GM21447 (cell line): ENCODE data around the gene PSMC1.
"Not testable (repeated sequence)": the region's sequence is repeated elsewhere in the genome, so short reads cannot be mapped to it uniquely, and the experiment has no call there.

ENCODE experiments used
- ATAC-seq: cut with Tn5 transposase; IDR thresholded peaks from one replicate; pipeline ENCODE4 v1.9.1; 2021; ENCODE audit not compliant: unreplicated experiment

PSMC1 gene

DNA sequence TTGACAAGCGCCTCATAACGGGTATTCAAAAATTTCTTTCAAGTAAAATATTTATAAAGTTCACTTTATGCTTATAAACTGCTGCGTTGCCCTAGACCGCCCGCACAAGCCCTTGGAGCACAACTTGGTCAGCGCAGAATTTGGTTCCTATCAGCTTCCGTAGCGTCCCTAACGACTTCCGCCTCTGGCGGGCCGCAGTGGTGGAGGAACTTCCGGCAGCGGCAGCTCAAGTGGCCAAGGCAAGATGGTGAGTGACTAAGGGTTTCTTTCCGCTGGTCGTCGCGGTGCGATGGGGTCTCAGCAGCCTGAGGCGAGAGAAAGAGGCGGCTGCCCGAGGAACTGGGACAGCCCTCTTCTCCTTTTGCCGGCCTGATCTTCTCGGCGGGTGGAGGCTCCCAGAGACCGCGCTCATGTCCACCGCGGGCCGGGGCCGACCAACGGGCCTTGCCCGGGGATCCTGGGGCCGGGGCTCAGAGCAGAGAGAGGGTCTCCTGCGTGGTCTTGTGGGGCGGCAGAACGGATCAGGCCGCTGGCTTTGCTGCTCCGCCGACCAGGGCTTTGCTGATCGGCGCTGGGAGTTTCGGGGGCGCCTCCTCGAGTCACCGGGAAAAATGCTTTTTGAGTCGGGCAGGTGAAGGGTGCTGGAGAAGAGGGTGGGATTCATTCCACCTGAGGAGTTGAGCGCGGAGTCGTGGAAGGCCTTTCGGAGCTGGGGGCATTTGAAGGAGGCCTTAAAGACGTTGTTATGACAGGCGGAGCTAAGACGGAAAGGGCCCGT is at the start of gene PSMC1:
TSS of gene PSMC1 (plus strand) at position 200 of the 778 bp plus-strand sequence. CDS start at position 245, 45 bp downstream.
- peak; percentile 94 for ATAC-seq

DNA sequence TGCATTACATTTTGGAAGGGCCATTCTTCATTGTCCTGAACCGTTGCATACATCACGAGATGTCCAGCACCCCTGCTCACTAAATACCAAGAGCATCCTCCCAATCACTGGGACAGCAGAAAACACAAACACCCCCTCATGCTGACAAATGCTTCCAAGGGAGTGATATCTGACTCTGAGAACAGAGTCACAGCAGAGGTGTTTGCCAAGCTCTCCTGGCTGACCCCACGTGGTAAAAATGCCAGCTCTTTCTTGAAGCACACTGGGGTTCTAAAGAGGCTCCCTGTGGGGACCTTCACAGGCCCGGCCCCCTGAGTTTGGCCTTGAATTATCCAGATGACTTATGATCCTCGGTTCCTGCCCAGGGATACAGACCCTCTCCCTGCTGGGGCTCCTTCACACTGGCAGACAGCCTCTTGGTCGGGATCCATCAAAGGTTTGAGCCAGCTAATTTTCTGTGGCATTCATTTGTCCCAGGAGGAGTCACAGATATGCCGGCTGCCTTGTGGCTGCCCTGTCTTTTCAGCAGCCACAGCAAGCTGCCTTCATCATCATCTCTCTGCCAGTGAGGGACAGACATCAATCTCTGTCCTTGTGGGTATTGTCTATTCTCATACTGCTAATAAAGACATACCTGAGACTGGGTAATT is 43.1 kb upstream of the PSMC1 start:
- ATAC-seq = no peak

DNA sequence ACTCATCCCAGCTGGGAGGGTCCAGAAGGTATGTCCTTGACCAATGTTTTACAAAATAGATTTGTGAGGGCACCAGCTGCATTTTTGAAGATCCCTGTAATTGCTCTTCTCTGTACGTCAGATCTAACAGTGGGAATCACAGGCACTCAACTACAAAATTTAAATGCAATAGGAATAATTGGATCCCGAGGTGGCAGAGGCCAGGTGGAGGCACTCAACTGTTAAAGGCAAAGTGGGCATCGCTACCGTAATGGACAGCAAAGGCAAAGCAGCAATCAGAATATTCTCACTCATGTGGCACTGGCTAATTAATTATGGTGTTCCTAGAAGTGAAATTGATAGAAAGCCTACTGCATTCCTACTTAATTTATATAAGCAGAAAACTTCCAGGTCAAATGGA is 27.9 kb upstream of the PSMC1 start:
- ATAC-seq = no peak

DNA sequence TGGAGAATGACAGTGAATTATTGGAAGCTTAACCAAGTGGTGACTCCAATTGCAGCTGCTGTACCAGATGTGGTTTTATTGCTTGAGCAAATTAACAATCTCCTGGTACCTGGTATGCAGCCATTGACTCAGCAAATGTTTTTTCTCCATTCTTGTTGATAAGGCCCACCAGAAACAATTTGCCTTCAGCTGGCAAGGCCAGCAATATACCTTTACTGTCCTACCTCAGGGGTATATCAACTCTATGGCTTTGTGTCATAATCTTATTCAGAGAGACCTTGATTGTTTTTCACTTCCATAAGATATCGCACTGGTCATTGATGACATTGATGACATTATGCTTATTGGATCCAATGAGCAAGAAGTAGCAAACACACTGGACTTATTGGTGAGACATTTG is 26.4 kb upstream of the PSMC1 start:
- ATAC-seq = not testable (repeated sequence)

DNA sequence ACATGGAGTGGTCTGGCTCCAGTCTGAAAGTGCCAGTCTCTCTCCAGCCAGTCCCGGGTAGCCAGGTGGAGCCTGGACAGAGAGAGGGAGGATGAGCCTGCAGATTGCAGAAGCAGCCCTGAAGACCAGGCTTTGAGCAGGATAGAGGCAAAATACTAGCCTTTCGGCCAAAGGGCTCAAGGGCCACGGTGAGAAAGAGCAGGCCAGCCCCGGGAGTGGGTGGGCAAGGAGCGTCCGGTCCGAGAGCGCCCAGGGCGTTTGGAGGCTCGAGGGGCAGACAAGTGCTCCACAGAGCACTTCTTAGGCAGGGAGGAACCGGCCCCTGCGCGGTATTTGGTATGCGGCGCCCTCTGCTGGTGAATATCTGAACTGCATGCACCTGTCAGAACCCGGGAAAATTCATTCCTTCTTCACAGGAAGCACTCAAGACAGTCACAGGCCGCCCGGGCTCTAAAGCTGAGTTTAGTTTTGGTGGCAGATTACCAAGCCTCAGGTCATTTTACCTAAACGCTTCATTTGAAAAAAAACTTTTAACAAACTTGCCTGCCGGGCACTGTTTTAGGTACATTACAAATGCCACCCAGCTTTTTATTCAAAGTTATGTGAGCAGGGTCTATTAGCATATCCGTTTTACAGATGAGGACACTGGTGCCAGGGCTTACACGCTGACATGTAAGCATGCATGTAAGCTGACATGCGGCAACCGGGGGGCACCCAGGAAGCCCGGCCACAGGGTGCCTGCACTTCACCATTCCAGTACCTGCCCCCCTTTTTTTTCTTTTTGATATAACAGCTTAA is 21.0 kb upstream of the PSMC1 start:
- peak; percentile 77 for ATAC-seq

DNA sequence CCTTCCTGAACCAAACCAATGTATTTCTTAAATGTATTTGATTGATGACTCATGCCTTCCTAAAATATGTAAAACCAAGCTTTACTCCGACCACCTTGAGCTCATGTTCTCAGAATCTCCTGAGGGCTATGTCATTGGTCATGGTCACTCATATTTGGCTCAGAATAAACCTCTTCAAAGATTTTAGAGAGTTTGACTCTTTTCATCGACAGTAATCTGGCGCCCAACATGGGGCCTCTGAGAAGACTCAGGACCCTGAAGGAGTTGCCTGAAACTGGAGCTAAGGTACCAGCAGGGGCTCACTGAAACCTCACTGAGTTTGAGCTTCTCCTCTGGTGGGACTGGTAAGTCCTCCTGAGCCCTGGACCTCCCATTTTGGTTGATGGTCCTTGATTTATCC is 17.2 kb upstream of the PSMC1 start:
- ATAC-seq = no peak

DNA sequence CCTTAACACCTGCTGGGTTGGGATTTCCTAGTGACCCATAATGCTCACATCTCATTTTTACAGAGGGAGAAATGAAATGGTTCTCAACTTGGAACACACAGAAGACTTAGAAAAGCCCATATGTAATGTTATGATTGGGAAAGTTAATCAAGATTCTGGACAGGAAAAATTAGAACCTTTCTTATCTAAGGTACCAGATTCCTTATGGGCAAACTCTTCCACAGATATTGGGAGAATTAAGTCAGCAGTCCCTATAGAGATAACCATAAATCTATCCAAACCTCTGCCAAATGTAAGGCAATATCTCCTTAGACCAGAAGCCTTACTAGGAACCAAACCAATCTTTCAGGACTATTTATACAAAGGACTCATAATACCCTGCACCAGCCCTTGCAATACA is 13.9 kb upstream of the PSMC1 start:
- no peak for ATAC-seq

DNA sequence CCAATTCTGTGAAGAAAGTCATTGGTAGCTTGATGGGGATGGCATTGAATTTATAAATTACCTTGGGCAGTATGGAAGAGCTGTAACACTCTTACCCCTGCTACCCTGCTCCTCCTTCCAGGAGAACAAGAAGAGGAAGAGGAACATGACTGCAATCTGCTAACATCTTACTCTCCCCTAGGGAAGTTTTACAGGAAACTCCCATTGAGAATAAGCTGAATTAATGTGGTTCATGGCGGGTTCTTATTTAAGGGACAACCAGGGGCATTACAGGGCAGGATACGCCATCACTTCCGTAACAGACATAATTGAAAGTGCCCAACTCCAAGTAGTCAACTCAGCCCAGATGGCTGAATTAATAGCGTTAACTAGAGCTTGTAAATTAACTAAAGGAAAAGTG is 9.4 kb upstream of the PSMC1 start:
- no peak for ATAC-seq

DNA sequence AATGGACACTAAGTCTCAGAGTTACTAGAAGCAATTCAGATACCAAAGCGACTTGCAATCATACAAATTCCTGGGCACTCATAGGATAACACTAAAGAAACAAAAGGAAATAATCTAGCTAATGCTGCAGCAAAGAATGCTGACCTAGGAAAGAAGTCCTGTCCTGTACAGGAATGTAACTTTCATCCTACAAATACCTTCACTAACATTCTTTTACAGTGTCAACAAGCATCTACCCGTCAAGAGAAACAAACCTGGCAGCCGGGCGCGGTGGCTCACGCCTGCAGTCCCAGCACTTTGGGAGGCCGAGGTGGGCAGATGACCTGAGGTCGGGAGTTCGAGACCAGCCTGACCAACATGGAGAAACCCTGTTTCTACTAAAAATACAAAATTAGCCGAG is 8.9 kb upstream of the PSMC1 start:
- ATAC-seq = not testable (repeated sequence)

DNA sequence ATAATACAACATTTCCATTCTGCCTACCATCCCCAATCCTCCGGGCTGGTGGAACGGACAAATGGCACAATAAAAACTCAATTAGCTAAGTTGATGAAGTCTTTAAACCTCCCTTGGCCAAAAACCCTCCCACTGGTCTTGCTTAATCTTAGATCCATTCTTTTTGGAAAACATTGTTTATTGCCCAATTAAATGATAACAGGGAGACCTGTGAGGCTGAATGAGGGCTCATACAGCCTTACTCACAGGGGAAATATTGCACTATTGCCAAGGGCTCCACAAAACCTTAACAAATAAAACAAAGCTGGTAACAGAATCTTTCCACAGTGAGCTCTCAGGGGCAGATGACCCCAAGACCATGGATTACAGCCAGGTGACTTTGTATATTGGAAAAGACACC is 7.8 kb upstream of the PSMC1 start:
- no peak for ATAC-seq

DNA sequence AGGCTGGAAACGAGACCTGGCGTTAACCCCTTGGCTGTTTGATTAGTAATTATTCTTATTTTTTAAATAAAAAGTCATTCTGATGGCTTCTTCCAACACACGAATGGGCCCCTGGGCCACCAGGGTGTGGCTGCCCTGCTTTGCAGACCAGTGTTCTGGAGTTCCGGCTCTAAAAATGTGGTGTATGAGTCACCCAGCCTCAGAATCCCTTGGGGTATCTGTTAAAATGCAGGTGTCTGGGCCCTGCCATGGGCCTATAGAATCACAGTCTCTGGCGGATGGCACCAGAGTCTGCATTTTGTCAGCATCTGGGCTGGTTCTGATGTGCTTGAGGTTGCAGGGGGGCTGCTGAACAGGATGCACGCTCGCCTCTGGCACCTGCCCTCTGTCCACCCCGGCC is 2.5 kb upstream of the PSMC1 start:
- ATAC-seq = no peak

DNA sequence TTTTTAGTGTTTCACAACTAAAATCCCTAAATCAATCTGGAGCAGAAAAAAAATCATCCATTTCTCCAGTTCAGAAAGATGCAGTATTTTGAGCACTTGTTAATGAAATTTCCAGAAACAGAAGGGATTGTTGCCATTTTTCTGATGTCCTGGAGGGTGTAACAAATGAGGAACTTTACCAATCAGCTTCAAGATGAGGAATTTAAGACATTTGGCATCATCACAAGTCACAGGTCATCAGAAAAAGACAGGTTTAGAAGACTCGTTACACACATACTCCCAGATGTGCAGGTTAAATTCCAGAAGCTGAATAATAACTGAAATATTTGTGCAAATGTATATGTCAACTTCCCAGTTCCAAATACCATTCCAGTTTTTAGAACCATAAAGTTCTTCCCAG is 482 bp upstream of the PSMC1 start:
- no peak for ATAC-seq

DNA sequence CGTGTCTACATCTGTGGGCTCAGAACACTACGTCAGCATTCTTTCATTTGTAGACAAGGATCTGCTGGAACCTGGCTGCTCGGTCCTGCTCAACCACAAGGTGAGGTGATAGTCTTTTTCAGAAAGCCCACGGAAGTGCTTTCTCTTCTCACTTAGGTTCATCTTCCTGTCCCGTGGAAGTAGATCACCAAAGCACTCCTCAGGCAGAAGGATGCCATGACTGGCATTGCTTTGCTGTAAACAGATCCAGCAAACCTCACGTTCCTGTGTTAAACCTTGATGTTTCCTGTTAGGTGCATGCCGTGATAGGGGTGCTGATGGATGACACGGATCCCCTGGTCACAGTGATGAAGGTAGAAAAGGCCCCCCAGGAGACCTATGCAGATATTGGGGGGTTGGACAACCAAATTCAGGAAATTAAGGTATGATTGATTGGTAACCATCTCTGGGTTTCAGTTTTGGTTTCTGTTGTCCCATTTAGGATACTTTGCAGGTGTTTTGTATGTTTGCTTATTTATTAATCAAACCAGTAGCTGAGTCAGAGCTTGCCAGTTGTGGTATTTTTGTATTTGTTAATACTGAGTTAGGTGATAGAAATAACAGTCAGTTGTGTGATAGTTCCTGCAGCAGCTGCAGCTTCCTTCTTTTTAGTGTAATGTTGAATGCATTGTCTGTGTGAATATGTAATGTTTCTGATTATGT is 7.5 kb downstream of the PSMC1 start:
- ATAC-seq = peak; percentile 86

DNA sequence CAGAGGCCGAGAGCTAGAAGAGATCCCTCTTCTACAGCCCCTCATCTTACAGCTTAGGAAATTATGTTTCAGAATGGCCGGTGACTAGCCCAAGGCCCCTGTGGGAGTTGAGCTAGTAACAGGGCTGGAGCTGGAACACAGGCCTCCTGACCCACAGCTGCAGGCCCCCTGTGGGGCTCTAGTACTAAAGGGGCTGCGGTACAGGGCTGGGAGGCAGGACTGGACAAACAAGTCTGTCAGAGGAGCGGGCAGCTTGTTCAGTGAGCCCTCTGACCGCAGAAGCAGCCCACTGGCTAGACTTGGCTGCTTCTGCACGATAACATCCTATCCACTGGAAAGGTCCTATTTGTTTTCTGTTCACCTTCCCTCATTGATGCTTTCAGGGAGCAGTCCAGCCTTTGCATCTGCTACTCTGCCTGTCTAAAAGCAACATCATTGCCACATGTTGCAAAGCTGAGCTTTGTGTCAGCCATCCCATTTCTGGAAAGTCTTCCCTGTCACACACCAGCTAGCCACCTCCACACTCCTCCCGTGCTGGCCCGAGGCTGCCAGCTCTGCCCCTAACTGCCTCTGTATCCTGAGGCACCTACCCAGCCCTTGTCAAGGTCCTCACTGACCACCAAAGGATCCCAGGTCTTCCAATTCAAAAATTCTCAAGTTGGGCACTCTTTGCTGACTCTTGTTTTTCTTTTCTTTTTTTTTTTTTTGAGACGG is 10.2 kb downstream of the PSMC1 start:
- no peak for ATAC-seq

DNA sequence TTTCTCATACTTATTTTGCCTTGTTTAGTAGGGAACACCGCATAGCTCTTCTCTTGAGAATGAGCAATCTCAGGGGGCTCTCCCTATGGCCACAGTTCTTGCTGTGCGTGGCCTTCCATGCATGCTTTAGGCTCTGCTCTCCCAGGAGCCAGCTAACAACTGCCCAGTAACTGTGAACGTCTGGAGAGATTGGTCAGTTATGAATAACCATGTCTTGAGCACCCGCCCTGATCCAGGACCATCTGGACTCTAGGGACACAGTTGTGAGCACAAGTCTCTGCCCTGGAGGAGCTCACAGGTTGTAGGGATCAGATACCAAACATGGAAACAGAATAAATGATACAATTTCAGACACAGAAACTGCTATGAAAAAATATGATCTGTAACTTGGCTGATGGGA is 12.1 kb downstream of the PSMC1 start:
- no peak for ATAC-seq

DNA sequence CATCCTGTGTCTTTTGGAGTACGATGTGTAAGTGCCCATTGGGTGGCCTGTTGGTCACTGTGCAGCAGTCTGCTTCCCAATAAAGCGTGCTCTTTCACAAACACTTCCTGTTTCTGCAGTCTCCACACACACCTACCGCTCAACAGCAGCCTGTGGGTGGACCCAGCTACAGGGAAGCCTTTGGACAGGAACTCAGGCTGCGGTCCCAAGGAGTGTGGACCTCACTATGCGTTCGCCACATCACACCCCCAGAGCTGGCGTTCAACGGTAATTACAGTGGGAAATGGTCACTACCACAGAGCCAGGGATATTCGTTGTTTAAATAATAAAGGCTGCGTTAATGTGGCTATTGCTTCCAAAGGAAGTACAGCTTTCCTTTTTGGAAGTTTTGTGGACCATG is 16.2 kb downstream of the PSMC1 start:
- no peak for ATAC-seq

DNA sequence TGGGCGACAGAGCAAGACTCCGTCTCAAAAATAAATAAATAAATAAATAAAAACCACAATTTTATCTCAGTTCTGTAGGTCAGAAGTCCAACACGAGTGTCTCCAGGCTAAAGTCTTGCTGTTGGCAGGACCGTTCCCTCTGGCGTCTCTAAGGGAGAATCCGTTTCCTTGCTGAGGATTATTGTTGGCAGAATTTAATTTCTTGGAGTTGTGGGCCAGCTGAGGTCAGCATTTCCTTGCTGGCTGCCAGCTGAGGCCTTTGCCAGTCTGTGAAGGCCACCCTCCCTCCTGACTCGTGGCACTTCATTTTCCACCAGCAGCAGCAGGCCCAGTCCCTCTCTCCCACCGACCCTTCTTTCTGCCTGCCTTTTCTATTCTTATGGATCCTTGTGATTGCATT is 17.2 kb downstream of the PSMC1 start:
- ATAC-seq = no peak

DNA sequence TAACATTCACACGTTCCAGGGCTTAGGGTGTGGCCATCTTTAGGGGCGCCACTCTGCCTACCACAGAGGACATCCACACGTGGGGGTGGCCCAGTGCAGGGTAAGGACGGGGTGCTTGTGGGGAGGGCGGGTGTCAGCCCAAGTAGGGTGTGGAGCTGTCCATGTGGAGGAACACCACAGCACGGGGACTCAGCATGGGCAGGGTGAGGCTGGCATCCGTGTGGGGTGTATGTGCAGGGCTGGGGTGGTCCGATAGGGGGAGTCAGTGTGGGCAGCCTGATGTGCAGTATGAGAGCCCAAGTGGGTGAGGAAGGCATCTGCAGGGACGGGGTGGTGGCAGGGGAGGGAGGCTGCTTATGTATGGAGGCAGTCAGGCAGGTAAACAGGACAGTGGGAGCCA is 17.7 kb downstream of the PSMC1 start:
- ATAC-seq = no peak

DNA sequence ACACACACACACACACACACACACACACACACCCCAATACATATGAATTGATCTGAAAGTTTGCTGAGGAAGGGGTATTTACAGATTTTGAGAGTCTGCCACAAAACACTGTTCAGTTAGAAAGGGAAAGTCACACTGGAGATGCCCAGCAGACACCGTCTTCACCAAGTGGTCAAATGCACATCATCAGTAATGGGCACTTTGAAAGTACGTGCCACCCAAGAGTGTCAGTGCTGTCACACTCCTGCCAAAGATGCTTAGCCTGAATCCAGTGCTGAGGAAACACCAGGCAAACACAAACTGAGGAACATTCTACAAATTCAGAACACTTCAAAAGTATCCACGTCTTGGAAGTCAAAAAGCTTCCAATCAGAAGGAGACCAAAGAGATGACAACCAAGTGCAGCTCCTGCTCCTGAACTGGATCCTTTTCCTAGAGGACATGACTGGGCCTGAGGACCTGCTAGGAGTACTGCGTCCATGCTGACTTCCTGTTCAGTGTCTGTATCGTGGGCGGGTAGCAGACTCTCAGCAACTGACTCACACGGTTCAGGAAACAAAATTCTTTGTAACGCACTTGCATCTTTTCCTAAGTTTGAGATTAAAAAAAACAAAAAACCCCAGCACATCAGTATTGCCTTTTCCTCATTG is 18.6 kb downstream of the PSMC1 start:
- no peak for ATAC-seq

DNA sequence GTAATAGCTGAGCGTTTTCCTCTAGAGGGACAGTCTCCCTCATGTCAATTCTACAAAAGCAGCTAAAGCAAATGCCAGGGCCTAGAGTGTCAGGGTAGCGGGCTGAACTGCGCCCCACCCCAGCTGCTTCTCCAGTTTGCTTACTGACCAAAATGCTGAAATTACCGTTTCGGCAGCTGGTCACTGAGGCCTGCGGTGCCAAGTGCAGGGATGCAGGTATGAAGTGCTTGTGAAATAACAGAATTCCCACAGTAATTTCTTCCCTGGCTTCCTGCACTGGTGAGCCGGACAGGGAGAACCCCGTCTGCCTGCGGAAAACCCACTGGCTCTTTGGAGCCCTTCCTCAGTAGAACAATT is 19.1 kb downstream of the PSMC1 start:
- no peak for ATAC-seq
